Breast epithelium (tissue), 3 donors: ENCODE data around the gene RNF112.

Experiments
- POLR2A ChIP-seq: fragments of 450-650 bp; IDR thresholded peaks from one replicate; pipeline ENCODE4 v1.6.1; 2016; ENCODE audit warnings: antibody characterized with exemption, mild to moderate bottlenecking, moderate library complexity
- POLR2AphosphoS5 ChIP-seq, 3 donors: sonication (generic); formaldehyde crosslinking; IDR thresholded peaks; one replicate each; pipeline ENCODE4 v1.6.1; 2017; ENCODE audit warnings: antibody characterized with exemption in 3 of 3
- TF ChIP-seq, protein P1 (sequence below), 3 donors: fragments of 450-650 bp; IDR thresholded peaks; one replicate each; pipeline ENCODE4 v1.5.1; 2016 to 2017; ENCODE audit warnings: antibody characterized with exemption in 3 of 3, mild to moderate bottlenecking in 3 of 3, moderate library complexity in 3 of 3

GRCh38 chr17:19362277-19363113 lies 48.5 kb upstream of the RNF112 start, which contains the start of gene B9D1:
- TF ChIP-seq, protein P1, sequence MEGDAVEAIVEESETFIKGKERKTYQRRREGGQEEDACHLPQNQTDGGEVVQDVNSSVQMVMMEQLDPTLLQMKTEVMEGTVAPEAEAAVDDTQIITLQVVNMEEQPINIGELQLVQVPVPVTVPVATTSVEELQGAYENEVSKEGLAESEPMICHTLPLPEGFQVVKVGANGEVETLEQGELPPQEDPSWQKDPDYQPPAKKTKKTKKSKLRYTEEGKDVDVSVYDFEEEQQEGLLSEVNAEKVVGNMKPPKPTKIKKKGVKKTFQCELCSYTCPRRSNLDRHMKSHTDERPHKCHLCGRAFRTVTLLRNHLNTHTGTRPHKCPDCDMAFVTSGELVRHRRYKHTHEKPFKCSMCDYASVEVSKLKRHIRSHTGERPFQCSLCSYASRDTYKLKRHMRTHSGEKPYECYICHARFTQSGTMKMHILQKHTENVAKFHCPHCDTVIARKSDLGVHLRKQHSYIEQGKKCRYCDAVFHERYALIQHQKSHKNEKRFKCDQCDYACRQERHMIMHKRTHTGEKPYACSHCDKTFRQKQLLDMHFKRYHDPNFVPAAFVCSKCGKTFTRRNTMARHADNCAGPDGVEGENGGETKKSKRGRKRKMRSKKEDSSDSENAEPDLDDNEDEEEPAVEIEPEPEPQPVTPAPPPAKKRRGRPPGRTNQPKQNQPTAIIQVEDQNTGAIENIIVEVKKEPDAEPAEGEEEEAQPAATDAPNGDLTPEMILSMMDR (IDR thresholded peaks at IDR 0.05), result peak; percentile 97 to 99 (median 99)
- peak; percentile 55 to 84 (median 63) for TF ChIP-seq POLR2AphosphoS5 (IDR thresholded peaks at IDR 0.05)
- TF ChIP-seq POLR2A, result no peak
